NCI-H446 (cell line): ENCODE data around the gene EIF4G3.
"Not testable (repeated sequence)": the region's sequence is repeated elsewhere in the genome, so short reads cannot be mapped to it uniquely, and the experiment has no call there.

Experiments
- DNase-seq, 2 experiments: peaks; one replicate each; lab custom pipeline; 2025; lab: John Stamatoyannopoulos, UW

Gene EIF4G3

DNA sequence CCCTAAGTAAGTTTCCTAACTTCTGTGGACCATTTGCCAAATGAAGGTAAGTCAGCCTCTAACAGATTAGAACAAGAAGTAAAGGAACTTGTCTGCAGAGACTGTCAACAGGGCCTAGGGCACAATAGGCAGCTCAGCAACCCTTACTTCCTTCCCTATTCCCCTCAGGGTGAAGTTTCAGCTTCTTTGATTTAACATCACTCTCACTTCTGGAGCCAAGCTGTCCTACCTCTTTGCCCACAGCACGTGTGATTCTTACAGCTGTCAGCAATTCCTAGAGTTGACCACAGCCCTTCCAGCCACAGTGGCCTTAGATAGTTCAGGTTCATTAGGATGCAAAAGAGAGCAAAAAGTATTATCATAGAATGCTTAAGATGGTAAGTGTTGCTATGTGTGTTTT, 7.6 kb upstream of the EIF4G3 start:
- DNase-seq, result no peak

DNA sequence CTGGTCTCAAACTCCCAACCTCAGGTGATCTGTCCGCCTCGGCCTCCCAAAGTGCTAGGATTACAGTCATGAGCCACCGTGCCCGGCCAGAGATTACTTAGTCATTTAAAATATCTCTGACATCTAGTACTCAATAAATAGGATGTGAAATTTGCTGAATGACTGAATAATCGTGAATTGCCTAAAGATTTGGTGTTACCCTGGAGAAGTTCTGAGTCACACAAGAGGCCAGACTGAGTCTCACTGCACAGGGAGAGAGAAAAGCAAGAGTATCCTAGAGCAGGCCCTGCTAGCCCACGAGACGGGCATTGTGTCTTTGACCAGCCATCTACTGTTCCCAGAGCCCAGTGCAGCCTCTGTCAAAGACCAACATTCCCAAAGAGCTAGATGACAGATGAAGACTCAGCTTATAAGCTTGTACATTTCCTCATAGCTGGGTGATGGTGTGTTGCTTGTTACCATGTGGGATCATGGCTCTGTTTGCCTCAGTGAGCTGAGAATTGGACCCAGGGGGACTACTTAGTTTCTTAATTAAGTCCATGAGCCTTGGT, 5.6 kb upstream of the EIF4G3 start:
- DNase-seq, result no peak

DNA sequence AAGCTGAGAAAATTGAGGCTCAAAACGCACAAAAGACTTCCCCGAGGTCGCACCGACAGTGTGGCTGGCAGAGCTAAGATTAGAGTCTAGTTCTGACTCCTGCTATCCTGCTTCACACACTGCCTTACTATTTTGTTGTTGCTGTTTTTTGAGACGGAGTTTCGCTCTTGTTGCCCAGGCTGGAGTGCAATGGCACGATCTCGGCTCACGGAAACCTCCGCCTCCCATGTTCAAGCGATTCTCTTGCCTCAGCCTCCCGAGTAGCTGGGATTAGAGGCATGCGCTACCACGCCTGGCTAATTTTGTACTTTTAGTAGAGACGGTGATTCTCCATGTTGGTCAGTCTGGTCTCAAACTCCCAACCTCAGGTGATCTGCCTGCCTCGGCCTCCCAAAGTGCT, 1.6 kb upstream of the EIF4G3 start:
- DNase-seq, result not testable (repeated sequence)

DNA sequence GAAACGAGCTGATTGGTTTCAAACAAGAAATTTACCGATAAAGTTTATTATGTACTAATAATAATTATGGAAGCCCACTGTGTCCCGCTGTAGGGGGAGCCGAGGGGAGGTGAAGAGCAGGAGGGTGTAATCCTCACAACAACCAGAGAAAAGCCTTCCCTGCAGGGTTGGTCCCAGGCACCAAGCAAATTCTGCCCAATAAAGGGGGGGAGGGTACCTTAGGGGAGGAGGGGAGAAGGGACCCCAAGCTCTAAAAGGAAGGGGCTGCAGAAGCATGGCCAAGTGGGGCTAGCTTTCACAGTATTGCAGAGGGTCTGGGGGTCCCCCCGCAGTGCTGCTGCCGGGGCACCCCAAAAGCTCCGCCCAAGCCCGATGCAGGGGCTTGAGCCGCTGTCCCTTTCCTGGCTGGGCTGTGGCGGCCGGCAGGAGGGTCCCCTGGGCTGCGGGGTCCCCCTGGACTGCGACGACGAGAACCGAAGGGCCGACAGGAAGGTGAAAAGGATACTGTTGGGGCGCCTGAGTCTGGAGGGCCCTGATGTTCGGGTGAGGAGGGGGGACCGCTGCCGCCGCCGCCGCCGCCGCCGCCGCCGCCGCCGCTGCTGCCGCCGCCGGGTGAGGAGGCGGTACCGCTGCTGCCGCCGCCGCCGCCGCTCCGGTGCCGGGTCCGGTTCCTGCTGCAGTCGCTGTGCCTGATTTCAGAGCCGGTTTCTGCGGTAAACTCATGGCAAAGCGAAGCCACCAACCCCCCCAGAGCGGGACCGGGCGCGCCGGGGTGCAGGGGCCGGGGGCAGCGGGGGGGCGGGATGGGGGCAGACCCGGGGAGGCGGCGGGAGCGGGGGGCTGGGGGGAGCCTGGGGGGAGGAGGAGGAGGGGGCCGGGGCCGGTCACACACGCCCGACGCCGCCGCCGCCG, 771 bp downstream of the EIF4G3 start:
- DNase-seq, result peak in 1 of 2 experiments; percentile 34

DNA sequence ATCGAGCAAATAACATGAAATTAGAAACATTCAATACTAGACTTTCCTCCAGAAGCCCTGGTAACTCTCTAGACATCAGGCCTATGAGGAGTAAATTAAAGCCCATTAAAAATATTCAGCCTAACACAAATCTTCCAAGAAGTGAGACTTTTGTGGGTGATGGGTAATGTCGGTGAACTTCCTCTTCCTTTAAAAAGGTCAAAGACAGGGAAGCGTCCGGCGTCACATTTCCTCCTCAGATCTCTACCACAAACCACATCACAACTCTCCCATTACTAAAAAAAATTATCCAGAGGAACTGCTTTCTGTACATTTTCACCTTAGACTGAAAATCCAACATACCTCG, 1.4 kb downstream of the EIF4G3 start:
- peak in 1 of 2 experiments; percentile 33 for DNase-seq

DNA sequence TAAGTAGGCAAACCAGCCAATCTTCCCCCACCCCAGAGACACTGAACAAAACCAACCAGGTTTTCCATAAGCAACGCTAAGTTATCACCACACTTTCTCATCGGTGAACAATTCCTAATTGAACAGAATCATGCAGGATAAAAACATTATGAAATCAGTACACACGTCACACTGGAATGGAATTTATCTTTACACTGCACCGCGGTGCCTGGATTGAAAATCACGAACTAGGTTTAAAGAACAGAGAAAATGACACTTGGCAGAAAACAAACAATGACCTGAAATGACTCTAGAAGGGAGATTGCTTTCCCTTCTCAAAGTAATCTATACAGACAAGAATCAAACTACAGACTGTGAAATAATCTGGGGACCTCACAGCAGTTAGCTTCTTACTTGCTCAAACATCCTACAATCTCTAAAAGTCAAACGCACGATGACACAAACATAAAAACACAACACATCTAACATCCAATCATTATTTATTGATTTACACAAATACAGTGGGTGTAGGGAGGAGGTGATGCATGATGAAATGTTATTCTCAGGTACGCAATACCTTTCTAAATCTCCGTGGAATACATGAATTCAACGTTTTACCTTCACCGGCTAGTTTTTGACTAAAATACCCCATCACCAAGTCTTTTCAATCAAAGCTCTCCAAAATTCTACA, 1.9 kb downstream of the EIF4G3 start:
- DNase-seq, result no peak

DNA sequence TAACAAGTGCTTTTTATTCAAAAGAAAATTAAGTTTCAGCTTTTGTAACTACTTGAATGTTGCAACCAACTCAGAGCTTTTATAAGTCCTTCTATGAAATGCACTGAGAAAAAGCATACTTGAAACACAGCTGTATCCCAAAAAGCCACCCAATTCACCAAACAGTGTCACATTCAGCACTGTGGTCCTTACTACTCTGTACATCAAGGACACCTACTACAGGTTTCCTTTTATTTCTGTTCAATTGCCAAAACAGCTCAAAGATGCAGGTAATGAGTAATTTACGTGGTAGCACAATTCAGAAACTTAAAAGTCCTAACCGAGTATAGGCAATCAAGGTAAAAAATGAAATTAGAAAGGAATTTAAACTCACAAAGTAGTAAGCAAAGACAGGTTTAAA, 2.5 kb downstream of the EIF4G3 start:
- no peak for DNase-seq

DNA sequence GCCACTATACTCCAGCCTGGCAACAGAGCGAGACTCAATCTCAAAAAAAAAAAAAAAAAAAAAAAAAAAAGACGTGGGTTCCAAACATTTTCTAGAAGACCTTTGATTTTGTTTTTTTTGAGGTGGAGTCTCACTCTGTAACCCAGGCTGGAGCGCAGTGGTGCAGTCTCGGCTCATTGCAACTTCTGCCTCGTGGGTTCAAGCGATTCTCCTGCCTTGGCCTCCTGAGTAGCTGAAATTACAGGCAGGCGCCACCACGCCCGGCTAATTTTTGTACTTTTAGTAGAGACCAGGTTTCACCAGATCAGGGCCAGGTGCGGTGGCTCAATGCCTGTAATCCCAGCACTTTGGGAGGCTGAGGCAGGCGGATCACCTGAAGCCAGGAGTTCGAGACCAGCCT, 3.6 kb downstream of the EIF4G3 start:
- DNase-seq, result not testable (repeated sequence)

DNA sequence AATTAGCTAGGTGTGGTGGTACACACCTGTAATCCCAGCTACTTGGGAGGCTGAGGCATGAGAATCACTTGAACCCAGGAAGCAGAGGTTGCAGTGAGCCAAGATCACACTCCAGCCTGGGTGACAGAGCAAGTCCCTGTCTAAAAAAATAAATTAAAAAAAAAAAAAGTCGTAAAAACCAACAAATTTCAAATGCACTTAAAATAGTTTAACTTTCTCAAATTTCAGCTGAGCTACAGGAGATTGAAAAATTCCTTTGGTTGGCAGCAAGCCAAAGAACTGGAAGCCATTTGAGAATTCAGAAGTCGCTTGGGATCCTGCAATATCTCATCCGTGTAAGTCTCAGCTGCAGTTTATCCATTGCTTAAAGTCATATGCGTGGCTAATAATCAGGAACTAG, 5.9 kb downstream of the EIF4G3 start:
- DNase-seq, result peak in 1 of 2 experiments; percentile 55

DNA sequence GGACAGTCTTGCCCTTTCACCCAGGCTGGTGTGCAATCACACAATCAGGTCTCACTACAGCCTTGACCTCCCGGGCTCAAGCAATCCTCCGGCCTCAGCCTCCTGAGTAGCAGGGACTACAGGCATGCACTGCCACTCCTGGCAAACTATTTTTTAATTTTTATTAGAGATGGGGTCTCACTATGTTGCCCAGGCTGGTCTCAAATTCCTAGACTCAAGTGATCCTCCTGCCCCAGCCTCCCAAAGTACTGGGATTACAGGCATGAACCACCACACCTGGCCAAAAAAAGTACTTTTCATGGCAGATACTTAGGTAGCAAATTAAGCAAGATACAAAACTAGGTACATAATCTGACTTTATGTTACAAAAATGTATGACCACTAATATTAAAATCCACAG, 8.3 kb downstream of the EIF4G3 start:
- DNase-seq, result no peak

DNA sequence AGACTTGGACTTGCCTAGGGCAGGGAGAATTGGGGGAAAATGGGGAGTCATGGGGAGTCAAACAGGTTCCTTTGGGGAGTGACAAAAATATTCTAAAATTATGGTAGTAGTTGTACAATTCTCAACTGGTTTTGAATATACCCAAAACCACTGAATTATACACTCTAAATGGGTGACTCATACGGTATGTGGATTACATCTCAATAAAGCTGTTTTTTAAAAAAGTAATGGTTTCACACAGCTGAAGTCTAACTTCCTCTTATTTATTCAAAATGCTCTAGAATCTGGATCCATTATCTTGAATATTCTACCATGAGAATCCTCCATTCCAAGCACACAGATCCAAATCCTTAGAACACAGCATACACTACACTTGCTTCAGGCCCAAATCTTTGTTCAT, 11.1 kb downstream of the EIF4G3 start:
- no peak for DNase-seq

DNA sequence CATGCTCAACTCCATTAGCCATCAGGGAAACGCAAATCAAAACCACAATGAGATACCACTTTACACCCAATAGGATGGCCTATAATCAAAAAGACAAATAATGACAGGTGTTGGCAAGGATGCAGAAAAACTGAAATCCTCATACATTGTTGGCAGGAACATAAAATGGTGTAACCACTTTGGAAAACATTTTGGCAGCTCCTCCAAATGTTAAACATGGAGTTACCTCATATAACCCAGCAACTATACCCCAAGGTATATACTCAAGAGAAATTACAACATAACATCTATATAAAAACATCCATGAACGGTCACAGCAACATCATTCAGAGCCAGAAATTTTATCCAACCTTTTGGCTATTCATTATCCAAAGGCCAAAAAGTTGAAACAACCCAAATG, 11.6 kb downstream of the EIF4G3 start:
- peak; percentile 24 to 74 for DNase-seq

DNA sequence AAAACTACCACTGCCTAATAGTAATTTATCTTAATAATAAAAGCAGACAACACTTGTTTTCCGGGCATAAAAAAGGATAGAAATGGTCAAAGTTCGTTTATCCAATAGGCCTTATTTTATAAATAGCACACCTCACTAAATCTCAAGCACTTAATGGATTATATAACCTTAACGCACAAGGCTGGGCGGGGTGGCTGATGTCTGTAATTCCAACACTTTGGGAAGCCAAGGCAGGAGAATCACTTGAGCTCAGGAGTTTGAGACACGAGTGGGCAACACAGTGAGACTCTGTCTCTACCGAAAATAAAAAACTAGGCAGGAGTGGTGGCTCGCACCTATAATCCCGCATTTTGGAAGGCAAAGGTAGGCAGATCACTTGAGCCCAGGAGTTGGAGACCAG, 12.4 kb downstream of the EIF4G3 start:
- no peak for DNase-seq

DNA sequence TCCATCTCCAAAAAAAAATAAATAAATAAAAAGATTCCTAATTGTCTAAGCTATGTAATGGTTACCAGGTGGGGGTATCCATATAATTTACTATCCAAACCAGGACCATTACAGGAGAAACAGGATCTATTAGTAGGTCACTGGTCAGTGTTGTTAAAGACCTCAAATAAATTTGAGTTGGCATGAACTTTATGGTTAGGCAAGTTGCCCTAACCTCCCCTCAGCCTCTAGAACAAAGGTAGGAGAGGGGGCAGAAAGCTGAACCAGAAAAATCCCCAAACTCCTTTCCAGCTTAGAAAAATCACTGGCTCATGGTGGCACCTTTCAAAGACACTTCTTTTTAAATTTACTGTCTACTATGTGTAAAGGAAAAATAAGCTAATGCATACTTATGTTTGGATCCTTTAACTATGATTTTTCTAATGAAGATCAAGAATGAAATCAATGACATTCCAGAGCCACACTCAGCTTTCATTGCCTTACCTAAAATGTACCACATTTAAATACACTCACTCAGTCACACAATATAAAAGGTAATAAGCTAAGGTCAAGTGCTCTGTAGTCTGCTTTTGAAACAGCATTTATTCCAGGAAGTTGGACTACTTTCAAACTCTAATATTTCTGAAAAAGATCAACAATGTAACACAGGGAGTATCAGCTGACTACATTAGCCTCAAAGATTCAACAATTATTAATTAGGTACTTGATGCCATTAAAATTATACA, 13.8 kb downstream of the EIF4G3 start:
- no peak for DNase-seq

DNA sequence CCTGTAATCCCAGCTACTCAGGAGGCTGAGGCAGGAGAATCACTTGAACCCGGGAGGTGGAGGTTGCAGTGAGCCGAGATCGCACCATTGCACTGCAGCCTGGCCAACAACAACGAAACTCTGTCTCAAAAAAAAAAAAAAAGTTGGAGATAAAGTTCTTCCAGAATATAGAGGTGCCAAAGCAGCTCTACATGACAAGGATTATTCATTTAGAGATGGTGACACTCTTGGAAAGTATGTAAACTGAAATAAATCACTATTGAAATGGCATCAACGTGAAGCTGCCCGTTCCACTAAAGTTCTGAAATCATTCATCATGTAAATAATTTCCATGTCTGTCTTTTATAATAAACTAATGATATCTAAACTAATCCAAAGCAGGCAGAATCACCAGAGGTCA, 14.9 kb downstream of the EIF4G3 start:
- DNase-seq, result no peak

DNA sequence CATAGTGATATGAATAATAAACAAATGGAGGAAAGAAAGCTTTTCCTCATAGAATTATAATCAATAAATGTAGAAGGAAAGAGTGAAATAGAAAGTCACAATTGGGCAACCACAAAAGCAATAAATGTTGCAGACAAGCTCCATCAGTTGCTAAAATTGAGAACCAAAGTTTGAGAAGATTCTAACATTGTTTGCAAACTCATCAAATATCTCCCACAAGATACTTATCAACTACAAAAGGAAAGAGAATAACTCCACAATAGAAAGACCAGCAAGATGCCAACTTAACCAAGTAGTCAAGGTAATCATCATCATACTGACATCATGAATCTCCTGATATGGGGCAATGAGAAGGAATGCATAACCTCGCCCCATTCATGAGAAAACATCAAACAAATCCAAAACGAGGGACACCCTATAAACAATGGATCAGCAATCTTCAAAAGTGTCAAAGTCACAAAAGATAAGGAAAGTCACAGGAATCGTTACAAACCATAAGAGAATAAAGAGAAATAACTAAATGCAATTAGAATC, 16.4 kb downstream of the EIF4G3 start:
- no peak for DNase-seq

DNA sequence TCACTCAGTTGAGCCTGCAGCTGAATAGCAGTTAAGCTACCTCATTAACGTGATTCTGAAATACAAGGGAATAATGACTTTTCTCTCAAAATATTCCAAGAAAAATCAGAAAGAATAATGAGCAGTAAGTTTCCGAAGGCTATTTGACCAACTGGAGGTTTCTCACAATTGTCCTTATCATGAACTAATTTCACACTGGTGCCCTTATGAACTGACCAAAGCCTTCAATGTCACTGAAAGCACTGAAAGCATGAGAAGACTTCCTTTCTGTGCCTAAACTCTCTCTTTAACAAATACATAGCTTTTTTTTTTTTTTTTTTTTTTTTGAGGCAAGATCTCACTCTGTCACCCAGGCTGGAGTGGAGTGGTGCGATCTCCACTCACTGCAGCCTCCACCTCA, 18.8 kb downstream of the EIF4G3 start:
- DNase-seq, result no peak

DNA sequence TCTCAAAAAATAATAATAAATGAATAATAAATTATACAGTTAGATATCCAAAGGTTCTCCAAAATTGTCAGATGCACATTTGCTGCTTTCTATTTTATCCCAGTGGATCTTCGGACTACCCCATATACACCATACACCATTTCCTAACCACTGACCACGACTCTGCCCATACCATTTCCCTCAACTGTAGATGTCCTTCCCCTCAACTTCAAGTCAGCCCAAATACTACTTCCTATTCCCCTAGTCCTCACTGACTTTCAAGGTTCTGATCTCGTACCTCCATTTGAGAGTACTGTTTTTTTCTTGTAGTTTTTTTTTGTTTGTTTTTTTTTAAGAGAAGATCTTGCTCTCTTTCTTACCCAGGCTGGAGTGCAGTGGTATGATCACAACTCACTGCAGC, 19.6 kb downstream of the EIF4G3 start:
- DNase-seq, result no peak

DNA sequence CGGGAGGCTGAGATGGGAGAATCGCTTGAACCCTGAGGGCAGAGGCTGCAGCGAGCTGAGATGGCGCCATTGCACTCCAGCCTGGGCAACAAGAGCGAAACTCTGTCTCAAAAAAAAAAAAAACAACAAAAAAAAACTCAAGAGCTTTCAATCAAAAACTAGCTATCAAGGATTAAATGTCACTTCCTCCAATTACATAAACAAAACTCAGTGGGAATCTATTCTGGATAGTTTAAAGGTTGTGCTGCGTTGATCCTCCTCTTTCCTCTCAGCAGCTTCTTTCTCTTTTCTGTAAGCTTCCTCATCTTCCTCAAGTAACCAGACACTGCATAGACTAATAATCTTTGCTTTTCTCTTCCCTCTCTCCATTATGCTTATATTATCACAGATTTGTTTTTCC, 20.7 kb downstream of the EIF4G3 start:
- DNase-seq, result no peak

DNA sequence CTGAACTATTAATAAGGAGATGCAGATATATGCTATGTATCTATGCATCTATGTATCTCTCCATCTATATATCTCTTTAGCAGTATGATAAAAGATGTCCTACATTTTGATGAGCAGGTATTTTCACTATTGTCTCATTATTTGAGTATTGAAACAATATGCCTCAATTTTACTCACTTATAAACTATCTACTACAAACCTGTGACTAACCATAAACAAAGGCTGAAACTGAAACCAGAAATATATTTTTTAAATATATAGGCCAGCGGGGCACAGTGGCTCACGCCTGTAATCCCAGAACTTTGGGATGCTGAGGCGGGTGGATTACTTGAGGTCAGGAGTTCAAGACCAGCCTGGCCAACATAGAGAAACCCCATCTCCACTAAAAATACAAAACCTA, 22.0 kb downstream of the EIF4G3 start:
- DNase-seq, result no peak

DNA sequence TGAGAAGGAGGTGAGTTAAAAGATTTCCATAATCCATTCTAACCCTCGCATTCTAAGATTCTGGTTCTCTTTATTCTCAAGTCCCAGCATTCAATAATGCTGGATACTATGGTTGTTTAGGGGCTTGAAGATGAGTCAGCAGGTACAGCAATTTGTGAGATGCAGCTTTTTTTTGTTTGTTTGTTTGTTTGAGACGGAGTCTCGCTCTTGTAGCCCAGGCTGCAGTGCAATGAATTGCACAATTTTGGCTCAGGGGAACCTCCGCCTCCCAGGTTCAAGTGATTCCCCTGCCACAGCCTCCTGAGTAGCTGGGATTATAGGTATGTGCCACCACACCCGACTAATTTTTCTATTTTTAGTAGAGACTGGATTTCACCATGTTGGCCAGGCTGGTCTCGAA, 23.3 kb downstream of the EIF4G3 start:
- DNase-seq, result no peak

DNA sequence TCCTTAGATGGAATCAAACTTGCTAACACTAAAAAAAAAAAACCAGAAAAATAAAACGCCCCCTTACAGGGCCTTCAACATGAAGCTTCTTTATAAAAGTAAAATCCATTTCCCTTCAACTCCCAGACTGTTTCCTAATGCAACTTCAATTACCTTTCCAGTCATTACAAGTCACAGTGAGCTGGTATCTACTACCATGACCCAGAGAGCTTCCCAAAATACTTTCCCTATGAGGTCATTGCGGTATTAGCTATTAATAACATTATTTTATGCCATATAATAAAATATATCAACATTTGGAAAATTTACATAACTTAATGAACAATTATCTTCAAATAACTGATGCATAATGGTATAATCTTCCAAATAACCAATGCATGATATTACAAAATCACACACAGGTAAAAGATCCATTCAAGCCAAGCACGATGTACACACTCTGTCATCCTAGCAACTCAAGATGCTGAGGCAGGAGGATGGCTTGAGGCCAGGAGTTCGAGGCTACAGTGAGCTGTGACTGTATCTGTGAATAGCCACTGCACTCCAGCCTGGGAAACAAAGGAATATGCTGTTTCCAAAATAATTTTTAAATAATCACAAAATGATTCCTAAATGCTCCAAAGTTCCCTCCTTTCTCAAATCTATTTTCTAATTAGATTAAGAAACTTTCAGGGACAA, 24.1 kb downstream of the EIF4G3 start:
- DNase-seq, result no peak
